H1 (cell line): Measurements from ENCODE around the gene KDM5A.

Experiments used
- CHD2 ChIP-seq: IDR thresholded peaks from 2 replicates; pipeline ENCODE4 v1.6.1; 2012; ENCODE audit warnings: low read length, improper control_type of control experiment
- CREB1 ChIP-seq: IDR thresholded peaks from 2 replicates; pipeline ENCODE4 v1.6.1; 2012; ENCODE audit warnings: inconsistent platforms
- EP300 ChIP-seq, 2 experiments: IDR thresholded peaks; 1 replicate in 1 of 2; 2 replicates in 1 of 2; pipeline ENCODE4 v1.6.1; 2011 to 2012; ENCODE audit warnings: low read depth in 2 of 2, low read length in 2 of 2, mild to moderate bottlenecking in 2 of 2, borderline replicate concordance in 1 of 2, inconsistent platforms in 1 of 2, moderate library complexity in 1 of 2
- MAFK ChIP-seq: IDR thresholded peaks from 2 replicates; pipeline ENCODE4 v1.6.1; 2012; ENCODE audit warnings: low read depth, mild to moderate bottlenecking, improper control_type of control experiment, low read length
- MAX ChIP-seq: IDR thresholded peaks from 2 replicates; pipeline ENCODE4 v1.6.1; 2012; ENCODE audit warnings: inconsistent platforms
- POLR2AphosphoS5 ChIP-seq: IDR thresholded peaks from 2 replicates; pipeline ENCODE4 v1.6.1; 2011; ENCODE audit warnings: low read depth, low read length
- RAD21 ChIP-seq, 2 experiments: IDR thresholded peaks in 1 of 2; conservative IDR thresholded peaks in 1 of 2; 2 replicates each; pipeline ENCODE4 v1.6.1; 2011; ENCODE audit warnings: low read depth in 2 of 2, low read length in 2 of 2, improper control_type of control experiment in 1 of 2, inconsistent platforms in 1 of 2, mild to moderate bottlenecking in 1 of 2, moderate library complexity in 1 of 2
- SIN3A ChIP-seq, 2 experiments: IDR thresholded peaks in 1 of 2; conservative IDR thresholded peaks in 1 of 2; 2 replicates each; pipeline ENCODE4 v1.6.1; 2011 to 2012; ENCODE audit warnings: low read length in 2 of 2, improper control_type of control experiment in 1 of 2, low read depth in 1 of 2, mild to moderate bottlenecking in 1 of 2
- SIRT6 ChIP-seq: IDR thresholded peaks from one replicate; pipeline ENCODE4 v1.7.1; 2012; ENCODE audit warnings: low read length, inconsistent platforms
- TF ChIP-seq, protein P1 (sequence below), 3 experiments: IDR thresholded peaks; 1 replicate in 2 of 3; 2 replicates in 1 of 3; pipeline versions ENCODE4 v1.5.1 to v1.6.1; 2011; ENCODE audit warnings: low read length in 3 of 3, mild to moderate bottlenecking in 3 of 3, inconsistent platforms in 2 of 3, low read depth in 1 of 3, moderate library complexity in 1 of 3; ENCODE audit not compliant: insufficient read depth in 1 of 3; ENCODE audit errors: control extremely low read depth in 1 of 3

DNA sequence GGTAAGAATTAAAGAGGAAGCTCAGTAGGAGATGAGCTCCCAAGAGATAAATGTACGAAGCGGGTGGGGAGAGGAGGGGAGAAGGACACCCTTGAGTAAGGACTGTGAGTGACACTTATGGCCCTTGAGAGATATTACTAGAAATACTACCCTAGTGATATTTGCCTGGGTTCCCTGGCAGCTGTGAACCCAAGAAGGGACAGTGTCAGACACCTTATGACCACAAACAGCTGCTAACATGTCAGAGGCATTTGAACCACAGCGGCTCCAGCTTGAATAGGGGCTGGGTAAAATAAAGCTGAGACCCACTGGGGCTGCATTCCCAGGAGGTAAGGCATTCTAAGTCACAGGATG lies 155.5 kb downstream of the KDM5A start:
- TF ChIP-seq CREB1 (no peak), RAD21 (IDR thresholded peaks at IDR 0.05 in 1 of 2, conservative IDR thresholded peaks at IDR 0.05 in 1 of 2; ENCODE audit: low read depth in 2 of 2, low read length in 2 of 2) (no peak), POLR2AphosphoS5 (no peak), SIRT6 (no peak), CHD2 (no peak), MAX (no peak), SIN3A (conservative IDR thresholded peaks at IDR 0.05 in 1 of 2, IDR thresholded peaks at IDR 0.05 in 1 of 2; ENCODE audit: low read depth in 1 of 2, low read length in 2 of 2) (no peak), EP300 (IDR thresholded peaks at IDR 0.05; ENCODE audit: borderline replicate concordance in 1 of 2, low read depth in 2 of 2, low read length in 2 of 2) (no peak), MAFK (no peak)
- TF ChIP-seq, protein P1, sequence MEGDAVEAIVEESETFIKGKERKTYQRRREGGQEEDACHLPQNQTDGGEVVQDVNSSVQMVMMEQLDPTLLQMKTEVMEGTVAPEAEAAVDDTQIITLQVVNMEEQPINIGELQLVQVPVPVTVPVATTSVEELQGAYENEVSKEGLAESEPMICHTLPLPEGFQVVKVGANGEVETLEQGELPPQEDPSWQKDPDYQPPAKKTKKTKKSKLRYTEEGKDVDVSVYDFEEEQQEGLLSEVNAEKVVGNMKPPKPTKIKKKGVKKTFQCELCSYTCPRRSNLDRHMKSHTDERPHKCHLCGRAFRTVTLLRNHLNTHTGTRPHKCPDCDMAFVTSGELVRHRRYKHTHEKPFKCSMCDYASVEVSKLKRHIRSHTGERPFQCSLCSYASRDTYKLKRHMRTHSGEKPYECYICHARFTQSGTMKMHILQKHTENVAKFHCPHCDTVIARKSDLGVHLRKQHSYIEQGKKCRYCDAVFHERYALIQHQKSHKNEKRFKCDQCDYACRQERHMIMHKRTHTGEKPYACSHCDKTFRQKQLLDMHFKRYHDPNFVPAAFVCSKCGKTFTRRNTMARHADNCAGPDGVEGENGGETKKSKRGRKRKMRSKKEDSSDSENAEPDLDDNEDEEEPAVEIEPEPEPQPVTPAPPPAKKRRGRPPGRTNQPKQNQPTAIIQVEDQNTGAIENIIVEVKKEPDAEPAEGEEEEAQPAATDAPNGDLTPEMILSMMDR (IDR thresholded peaks at IDR 0.05; ENCODE audit: control extremely low read depth in 1 of 3, insufficient read depth in 1 of 3, low read depth in 1 of 3, low read length in 3 of 3), result no peak
